NCI-H2029 (cell line): ENCODE results near the gene STON1.
"Not testable (repeated sequence)": the region's sequence is repeated elsewhere in the genome, so short reads cannot be mapped to it uniquely, and the experiment has no call there.

Experiments used
- DNase-seq: peaks from one replicate; lab custom pipeline; 2025; lab: John Stamatoyannopoulos, UW

The STON1 gene

DNA sequence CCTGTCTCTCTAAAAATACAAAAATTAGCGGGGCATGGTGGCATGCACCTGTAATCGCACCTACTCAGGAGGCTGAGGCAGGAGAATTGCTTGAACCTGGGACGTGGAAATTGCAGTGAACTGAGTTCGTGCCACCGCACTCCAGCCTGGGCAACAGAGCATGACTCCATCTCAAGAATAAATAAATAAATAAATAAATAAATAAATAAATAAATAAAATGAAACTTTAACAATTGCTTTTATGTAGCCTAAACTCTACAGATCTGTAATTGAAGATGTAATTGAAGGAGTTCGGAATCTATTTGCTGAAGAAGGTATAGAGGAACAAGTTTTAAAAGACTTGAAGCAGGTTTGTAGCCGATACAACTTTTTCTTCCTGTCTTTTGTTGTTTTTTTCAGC, 90.7 kb downstream of the STON1 start:
- no peak for DNase-seq

DNA sequence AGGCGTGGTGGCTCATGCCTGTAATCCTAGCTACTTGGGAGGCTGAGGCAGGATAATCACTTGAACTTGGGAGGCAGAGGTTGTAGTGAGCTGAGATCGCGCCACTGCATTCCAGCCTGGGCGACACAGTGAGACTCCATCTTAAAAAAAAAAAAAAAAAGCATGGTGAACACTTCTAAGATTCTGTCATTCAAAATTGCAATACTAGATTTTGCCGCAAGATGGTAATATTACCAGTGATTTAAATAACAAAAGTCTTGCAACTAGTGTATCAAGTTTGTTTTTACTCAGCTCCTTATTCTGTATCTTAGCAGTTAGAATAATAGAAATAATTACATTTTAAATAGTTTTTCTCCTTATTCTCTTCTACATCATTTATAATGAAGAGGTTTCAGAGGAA, 92.7 kb downstream of the STON1 start:
- DNase-seq, result not testable (repeated sequence)

DNA sequence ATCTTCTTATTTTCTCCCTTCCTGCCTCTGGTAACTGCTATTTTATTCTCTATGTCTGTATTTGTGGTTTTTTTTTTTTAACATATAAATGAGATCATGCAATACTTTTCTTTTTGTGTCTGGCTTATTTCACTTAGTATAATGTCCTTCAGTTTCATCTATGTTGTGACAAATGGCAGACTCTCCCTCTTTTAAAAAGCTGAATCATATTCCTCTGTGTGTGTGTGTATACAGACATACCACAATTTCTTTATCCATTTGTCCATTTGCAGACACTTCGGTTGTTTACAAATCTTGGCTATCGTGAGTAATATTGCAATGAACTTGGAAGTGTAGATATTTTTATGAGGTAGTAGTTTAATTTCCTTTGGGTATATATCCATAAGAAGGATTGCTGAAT, 94.7 kb downstream of the STON1 start:
- DNase-seq, result no peak

DNA sequence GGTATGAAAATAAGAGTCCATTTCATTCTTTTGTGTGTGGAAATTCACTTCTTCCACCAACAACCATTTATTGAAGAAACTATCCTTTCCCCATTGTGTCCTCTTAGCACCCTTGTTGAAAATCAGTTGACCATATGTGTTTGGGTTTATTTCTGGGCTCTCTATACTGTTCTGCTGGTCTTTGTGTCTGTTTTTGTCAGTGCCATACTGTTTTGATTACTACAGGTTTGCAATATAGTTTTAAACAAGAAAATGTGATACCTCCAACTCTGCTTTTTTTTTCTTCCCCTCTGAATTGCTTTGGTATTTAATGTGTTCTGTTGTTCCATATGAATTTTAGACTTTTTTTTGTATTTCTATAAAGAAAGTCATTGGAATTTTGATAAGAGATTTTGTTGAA, 96.1 kb downstream of the STON1 start:
- DNase-seq, result no peak

DNA sequence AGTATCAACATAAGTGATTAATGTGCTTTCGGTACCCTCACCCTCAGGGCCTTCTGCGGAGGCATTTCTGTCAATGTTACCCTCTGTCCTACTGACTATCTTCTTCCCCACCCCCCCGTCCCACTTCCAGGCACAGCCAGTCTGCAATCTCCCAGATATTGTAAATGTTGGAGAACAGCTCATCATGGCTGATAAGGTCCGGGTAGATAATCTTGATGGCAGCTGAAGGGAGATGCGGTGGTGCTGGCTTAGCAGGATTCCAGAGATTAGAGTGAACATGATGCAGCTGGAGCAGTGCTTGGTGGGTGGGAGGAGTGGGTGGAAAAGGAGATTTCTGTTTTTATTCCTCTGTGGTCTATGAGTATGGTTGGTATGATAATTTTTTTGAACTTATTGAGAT, 103.2 kb downstream of the STON1 start:
- DNase-seq, result no peak

DNA sequence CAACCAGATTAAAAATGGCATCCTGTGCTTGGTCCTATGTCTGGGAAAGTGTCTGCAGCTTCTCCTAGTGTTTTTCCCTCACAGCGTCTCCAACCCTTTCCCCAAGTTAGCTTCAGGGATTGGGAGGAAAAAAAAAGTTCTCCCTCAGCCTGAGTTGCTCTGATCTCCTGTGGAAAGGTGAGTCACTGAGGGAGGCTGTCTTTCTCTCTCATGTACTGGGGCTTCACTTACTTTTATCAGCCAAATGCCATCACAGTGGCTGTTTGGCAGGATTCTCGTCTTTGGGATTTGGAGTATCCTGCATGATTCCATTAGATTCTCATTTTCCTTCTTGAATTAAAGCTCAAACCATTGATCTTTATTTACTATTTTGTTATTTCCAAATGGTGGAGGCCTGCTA, 105.8 kb downstream of the STON1 start:
- DNase-seq, result no peak

DNA sequence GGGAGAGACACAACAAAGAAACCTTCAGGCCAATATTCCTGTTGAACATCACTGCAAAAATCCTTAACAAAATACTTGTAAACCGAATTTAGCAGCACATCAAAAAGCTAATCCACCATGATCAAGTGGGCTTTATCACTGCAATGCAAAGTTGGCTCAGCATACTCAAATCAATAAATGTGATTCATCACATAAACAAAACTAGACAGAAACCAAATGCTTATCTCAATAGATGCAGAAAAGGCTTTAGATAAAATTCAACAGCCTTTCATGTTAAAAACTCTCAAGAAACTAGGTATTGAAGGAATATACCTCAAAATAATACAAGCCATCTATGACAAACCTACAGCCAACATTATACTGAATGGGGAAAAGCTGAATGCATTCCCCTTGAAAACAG, 108.3 kb downstream of the STON1 start:
- no peak for DNase-seq
